ENCODE measurements around the gene RPL5.
A peak's percentile ranks its signal among the peaks of the same experiment; 100 is the strongest.

DNA sequence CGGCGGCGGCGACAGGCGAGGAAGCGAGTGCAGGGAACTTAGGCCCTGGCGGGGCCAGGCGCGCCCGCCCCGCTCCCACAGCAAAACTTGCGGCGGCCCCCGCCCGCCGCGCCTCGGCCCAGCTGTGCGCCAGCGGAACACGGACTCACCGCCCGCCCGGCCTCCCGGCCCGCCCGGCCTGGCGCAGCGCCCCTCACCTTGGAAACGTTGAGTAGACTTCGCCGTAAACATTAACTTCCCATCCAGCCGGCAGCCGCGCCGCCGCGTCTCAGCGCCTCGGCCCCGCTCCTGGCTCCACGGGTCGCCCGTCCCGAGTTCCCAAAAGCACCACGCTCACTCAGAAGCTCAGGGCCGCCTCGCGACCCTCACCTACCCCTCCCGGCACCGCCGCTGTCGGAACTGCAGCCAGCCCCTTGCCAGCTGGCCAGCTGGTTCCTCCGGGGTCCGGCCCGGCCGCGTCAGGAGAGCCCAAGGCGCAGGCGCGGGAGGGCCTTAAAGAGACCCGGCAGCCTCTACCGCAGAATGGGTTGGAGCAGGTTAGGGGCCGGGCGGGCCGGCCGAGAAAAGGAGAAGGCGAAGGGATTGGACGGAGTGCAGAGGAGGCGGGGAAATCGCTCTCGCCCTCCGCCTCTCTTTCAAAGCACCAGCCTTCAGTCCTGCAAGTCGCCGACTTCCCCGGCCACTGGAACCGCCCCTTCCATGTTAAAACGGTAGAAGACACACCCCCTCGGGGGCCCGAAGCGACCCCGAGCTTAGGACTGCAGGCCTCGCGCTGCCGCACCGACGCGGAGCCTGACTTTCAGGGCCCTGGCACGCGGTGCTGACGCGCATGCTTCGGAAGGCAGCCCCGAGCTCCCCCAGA, 47.0 kb upstream of the RPL5 start, which contains the start of gene EVI5:
- TF ChIP-seq HOXD13 (CRISPR knock-in tag; IDR thresholded peaks at IDR 0.05; ENCODE audit: borderline replicate concordance) (no peak), ZNF311 (tag by site-specific recombination; IDR thresholded peaks at IDR 0.05; ENCODE audit: borderline replicate concordance) (no peak), ZNF133 (tag by site-specific recombination; IDR thresholded peaks at IDR 0.05) (no peak), ZNF501 (tag by site-specific recombination; IDR thresholded peaks at IDR 0.05) (peak; percentile 81), TCF7L2 (IDR thresholded peaks at IDR 0.05; ENCODE audit: borderline replicate concordance, low read depth, low read length) (no peak), ZNF571 (tag by site-specific recombination; IDR thresholded peaks at IDR 0.05) (no peak), ZNF837 (tag by site-specific recombination; IDR thresholded peaks at IDR 0.05) (no peak)
- TF ChIP-seq, protein P1, sequence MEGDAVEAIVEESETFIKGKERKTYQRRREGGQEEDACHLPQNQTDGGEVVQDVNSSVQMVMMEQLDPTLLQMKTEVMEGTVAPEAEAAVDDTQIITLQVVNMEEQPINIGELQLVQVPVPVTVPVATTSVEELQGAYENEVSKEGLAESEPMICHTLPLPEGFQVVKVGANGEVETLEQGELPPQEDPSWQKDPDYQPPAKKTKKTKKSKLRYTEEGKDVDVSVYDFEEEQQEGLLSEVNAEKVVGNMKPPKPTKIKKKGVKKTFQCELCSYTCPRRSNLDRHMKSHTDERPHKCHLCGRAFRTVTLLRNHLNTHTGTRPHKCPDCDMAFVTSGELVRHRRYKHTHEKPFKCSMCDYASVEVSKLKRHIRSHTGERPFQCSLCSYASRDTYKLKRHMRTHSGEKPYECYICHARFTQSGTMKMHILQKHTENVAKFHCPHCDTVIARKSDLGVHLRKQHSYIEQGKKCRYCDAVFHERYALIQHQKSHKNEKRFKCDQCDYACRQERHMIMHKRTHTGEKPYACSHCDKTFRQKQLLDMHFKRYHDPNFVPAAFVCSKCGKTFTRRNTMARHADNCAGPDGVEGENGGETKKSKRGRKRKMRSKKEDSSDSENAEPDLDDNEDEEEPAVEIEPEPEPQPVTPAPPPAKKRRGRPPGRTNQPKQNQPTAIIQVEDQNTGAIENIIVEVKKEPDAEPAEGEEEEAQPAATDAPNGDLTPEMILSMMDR (tag by site-specific recombination; IDR thresholded peaks at IDR 0.05), result peak; percentile 42; the same call in 1 of the 2 replicates
